NCI-H187 (cell line): ENCODE measurements around the gene TSHZ1.

Experiments
- DNase-seq, 2 experiments: peaks; one replicate each; lab custom pipeline; 2025; lab: John Stamatoyannopoulos, UW

Gene TSHZ1

GRCh38 chr18:75269124-75269680, 58.6 kb downstream of the TSHZ1 start:
- no peak for DNase-seq

- no peak for DNase-seq
Observed at GRCh38 chr18:75269696-75270095, 59.1 kb downstream of the TSHZ1 start.

GRCh38 chr18:75271952-75272351, 61.4 kb downstream of the TSHZ1 start:
- no peak for DNase-seq

- DNase-seq = no peak
Observed at GRCh38 chr18:75273817-75274216, 63.2 kb downstream of the TSHZ1 start.

- no peak for DNase-seq
Observed at GRCh38 chr18:75275226-75275625, 64.6 kb downstream of the TSHZ1 start.

GRCh38 chr18:75276818-75277609, 66.4 kb downstream of the TSHZ1 start:
- no peak for DNase-seq

GRCh38 chr18:75277610-75277928, 67.0 kb downstream of the TSHZ1 start:
- DNase-seq = peak in 1 of 2 experiments; percentile 21

GRCh38 chr18:75279381-75279780, 68.8 kb downstream of the TSHZ1 start:
- no peak for DNase-seq

- DNase-seq = no peak
Observed at GRCh38 chr18:75280427-75281280, 70.1 kb downstream of the TSHZ1 start.

GRCh38 chr18:75282746-75283145, 72.1 kb downstream of the TSHZ1 start:
- no peak for DNase-seq

- no peak for DNase-seq
Observed at GRCh38 chr18:75283731-75284130, 73.1 kb downstream of the TSHZ1 start.

- no peak for DNase-seq
Observed at GRCh38 chr18:75284566-75284965, 74.0 kb downstream of the TSHZ1 start.

- DNase-seq = no peak
Observed at GRCh38 chr18:75285876-75286275, 75.3 kb downstream of the TSHZ1 start.

- no peak for DNase-seq
Observed at GRCh38 chr18:75287006-75287405, 76.4 kb downstream of the TSHZ1 start.

GRCh38 chr18:75287700-75288099, 77.1 kb downstream of the TSHZ1 start:
- no peak for DNase-seq

- DNase-seq = no peak
Observed at GRCh38 chr18:75289761-75290160, 79.2 kb downstream of the TSHZ1 start.

- DNase-seq = no peak
Observed at GRCh38 chr18:75290737-75291358, 80.3 kb downstream of the TSHZ1 start.

GRCh38 chr18:75291460-75291859, 80.9 kb downstream of the TSHZ1 start:
- DNase-seq = no peak

GRCh38 chr18:75293591-75293990, 83.0 kb downstream of the TSHZ1 start:
- DNase-seq = peak; percentile 11 to 22

GRCh38 chr18:75297731-75298130, 87.1 kb downstream of the TSHZ1 start:
- no peak for DNase-seq

GRCh38 chr18:75304678-75305557, 94.3 kb downstream of the TSHZ1 start:
- no peak for DNase-seq

GRCh38 chr18:75305984-75306383, 95.4 kb downstream of the TSHZ1 start:
- DNase-seq = no peak
